Thyroid gland (tissue), 4 donors: ENCODE measurements around the gene CLEC4D. TPM values are rescaled to one million over a fixed set of nuclear protein-coding genes. Genes with fewer than 3 reads are reported as not detected.
"Not testable (repeated sequence)": the region's sequence is repeated elsewhere in the genome, so short reads cannot be mapped to it uniquely, and the experiment has no call there.

ENCODE experiments used
- DNase-seq, 2 donors: peaks; one replicate each; pipeline ENCODE4 v3.0.0-alpha.2; 2019
- H3K27ac ChIP-seq, 3 donors: fragments of 200-600 bp; sonication (generic); 1 replicate in 2 of 3; 2 replicates in 1 of 3; pipeline ENCODE4 v1.5.1; 2016 to 2019; ENCODE audit warnings: mild to moderate bottlenecking in 1 of 3, moderate library complexity in 1 of 3
- H3K27me3 ChIP-seq: fragments of 200-600 bp; sonication (generic); one replicate; pipeline ENCODE4 v1.5.1; 2019
- H3K36me3 ChIP-seq, 2 donors: fragments of 200-600 bp; sonication (generic); one replicate each; pipeline ENCODE4 v1.5.1; 2016 to 2019
- H3K4me1 ChIP-seq, 2 donors: fragments of 200-600 bp; sonication (generic); one replicate each; pipeline ENCODE4 v1.5.1; 2017 to 2019
- H3K4me3 ChIP-seq, 3 donors: fragments of 200-600 bp; sonication (generic); replicated peaks in 1 of 3; 1 replicate in 2 of 3; 2 replicates in 1 of 3; pipeline ENCODE4 v1.5.1; 2016; ENCODE audit warnings: mild to moderate bottlenecking in 1 of 3
- H3K9me3 ChIP-seq: fragments of 200-600 bp; sonication (generic); one replicate; pipeline ENCODE4 v1.5.1; 2017
- CTCF ChIP-seq, 6 experiments: fragments of 200-600 bp in 3 of 6; fragments of 450-650 bp in 3 of 6; sonication (generic) in 3 of 6; IDR thresholded peaks; one replicate each; pipeline ENCODE4 v1.5.1; 2016 to 2019; ENCODE audit warnings: antibody characterized with exemption in 6 of 6, mild to moderate bottlenecking in 2 of 6, inconsistent platforms in 1 of 6, moderate library complexity in 1 of 6
- POLR2A ChIP-seq, 2 donors: fragments of 450-650 bp; IDR thresholded peaks; one replicate each; pipeline ENCODE4 v1.6.1; 2017; ENCODE audit warnings: antibody characterized with exemption in 2 of 2, mild to moderate bottlenecking in 2 of 2, moderate library complexity in 1 of 2
- WGBS, 2 donors: methylation state at CpG; one replicate each; pipeline ENCODE4 v1.1.5; 2017; 5-methylcytosine and 5-hydroxymethylcytosine counted together
- intact Hi-C: fragments of 100-400 bp; cut with DNase I; formaldehyde crosslinking; loops from one replicate; pipeline ENCODE4 v1.15.1; 2023
- small RNA-seq: library from RNA; depleted of rRNA; stranded (forward); fragments of <200 nt; gene quantifications from one replicate; pipeline ENCODE3, GENCODE V24; 2016
- total RNA-seq, 4 donors: library from RNA; depleted of rRNA; stranded (reverse); fragments of >200 nt; gene quantifications; one replicate each; pipeline ENCODE4 v1.2.3, GENCODE V29; 2016

Gene CLEC4D
- total RNA-seq, 4 donors from 2014 or later: 0.13 to 0.22 TPM; not detected in 2

- 59 to 63% methylated on average over 21 to 22 of the region's 22 CpGs for WGBS, 2 donors
- no peak overlapping the region for H3K4me3 ChIP-seq
- intact Hi-C loops: no loop called here
- H3K9me3 ChIP-seq: no peaks in the 10 kb centered on the region
- no peak overlapping the region for H3K27ac ChIP-seq
- no peak for DNase-seq
- no peaks in the 10 kb centered on the region for H3K4me1 ChIP-seq
- no peak for TF ChIP-seq POLR2A (IDR thresholded peaks at IDR 0.05)
- H3K36me3 ChIP-seq: no peaks in the 10 kb centered on the region
- no peaks in the 10 kb centered on the region for H3K27me3 ChIP-seq
Observed at GRCh38 chr12:8564656-8565055, 51.4 kb downstream of the CLEC4D start.

DNA sequence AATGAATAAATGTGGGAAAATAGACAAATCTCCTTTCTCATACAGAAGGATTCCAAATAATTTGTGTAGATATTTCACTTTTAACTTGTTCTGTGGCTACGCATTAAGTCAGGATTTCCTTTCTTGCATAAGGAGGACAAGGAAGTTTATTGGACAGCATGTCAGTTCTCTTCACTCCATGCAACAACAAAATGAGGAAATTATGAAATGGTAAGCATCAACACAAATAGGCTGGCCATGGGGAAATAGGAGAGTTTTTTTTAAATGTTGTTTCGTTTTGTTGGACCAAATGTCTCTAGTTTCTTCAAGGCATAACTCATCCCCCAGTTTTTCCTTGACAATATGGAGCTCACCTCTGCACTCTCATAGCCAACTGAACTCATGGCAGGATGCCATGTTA, 52.7 kb downstream of the CLEC4D start:
- H3K27me3 ChIP-seq, H3K36me3 ChIP-seq, H3K4me3 ChIP-seq, intact Hi-C loops, H3K27ac ChIP-seq, H3K9me3 ChIP-seq, DNase-seq, H3K4me1 ChIP-seq: not testable (repeated sequence)
- 78 to 82% methylated on average over 2 of the region's 2 CpGs for WGBS, 2 donors

DNA sequence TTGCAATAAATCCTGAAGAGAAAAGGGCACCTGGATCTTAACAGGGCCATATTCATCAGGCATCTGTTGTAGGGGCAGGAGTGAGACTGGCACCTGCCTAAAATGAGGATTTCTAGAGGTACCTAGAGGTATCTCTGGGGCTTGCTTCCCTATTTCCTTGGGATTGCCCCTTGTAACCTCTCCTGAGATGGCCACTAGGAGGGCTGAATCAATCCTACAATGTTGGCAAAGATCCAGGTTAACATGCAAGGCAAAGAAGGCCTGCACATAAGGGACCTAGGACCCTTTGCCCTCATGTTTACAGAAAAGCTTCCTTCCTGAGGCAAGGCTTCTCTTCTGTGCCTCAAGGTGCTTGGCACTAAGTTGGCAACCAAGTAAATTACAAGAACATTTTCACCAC, 53.2 kb downstream of the CLEC4D start:
- DNase-seq: no peak
- intact Hi-C loops: no loop called here
- Histone ChIP-seq H3K4me1 (no peaks in the 10 kb centered on the region), H3K9me3 (no peaks in the 10 kb centered on the region), H3K4me3 (no peak overlapping the region), H3K36me3 (no peaks in the 10 kb centered on the region), H3K27ac (no peak overlapping the region), H3K27me3 (no peaks in the 10 kb centered on the region)
- no peak for TF ChIP-seq CTCF (IDR thresholded peaks at IDR 0.05)
- no peak for TF ChIP-seq POLR2A (IDR thresholded peaks at IDR 0.05)

Small RNA genes lying within 50 kb of the gene (small RNA-seq; reads per million reads assigned to genes)
- gene RNU6-275P: not detected

Other genes with a start within 250 kb of the CLEC4D start
- under 1 TPM in 1 of 4 donors, not detected in 3; 0.79 TPM for gene CLEC6A, start 57.5 kb upstream of the CLEC4D start, total RNA-seq
- 10 to 100 TPM in 1 of 4 donors, 1 to 10 TPM in 3; 1.7 to 10.5 (median 4.5) TPM for gene CLEC4E, start 27.4 kb downstream of the CLEC4D start, total RNA-seq
- not detected for gene AICDA, start 99.4 kb downstream of the CLEC4D start, total RNA-seq
- 100 to 1,000 TPM in 1 of 4 donors, 10 to 100 TPM in 2, 1 to 10 TPM in 1; 9.4 to 116 (median 36.9) TPM for gene MFAP5, start 149.3 kb downstream of the CLEC4D start, total RNA-seq
- 10 to 100 TPM; 50.8 to 77.7 (median 64.1) TPM for gene RIMKLB, start 184.5 kb downstream of the CLEC4D start, total RNA-seq